Neural progenitor cell (in vitro differentiated cells): ENCODE data around the gene MIER2.

Experiments
- CTCF ChIP-seq: fragments of 200-600 bp; sonication (generic); IDR thresholded peaks from 2 replicates; pipeline ENCODE4 v1.5.1; 2017; ENCODE audit warnings: antibody characterized with exemption, mild to moderate bottlenecking
- EZH2 ChIP-seq: fragments of 200-600 bp; sonication (generic); IDR thresholded peaks from 2 replicates; pipeline ENCODE4 v1.6.1; 2017; ENCODE audit warnings: antibody characterized with exemption, mild to moderate bottlenecking, moderate library complexity
- EZH2phosphoT487 ChIP-seq: fragments of 200-600 bp; sonication (generic); IDR thresholded peaks from 2 replicates; pipeline ENCODE4 v1.6.1; 2017; ENCODE audit warnings: antibody characterized with exemption

- no peak for TF ChIP-seq CTCF
- no peak for TF ChIP-seq EZH2
- no peak for TF ChIP-seq EZH2phosphoT487
Measured at GRCh38 chr19:326871-327270, 17.7 kb downstream of the MIER2 start.
